OCI-LY7 (cell line): ENCODE measurements around the gene RIN3. TPM values are rescaled to one million over a fixed set of nuclear protein-coding genes. Genes with fewer than 3 reads are reported as not detected.

ENCODE experiments used
- BruUV-seq: library from RNA; stranded (reverse); fragments of 400-500 nt; replicated peaks from 2 replicates; lab custom pipeline; 2021; lab: Mats Ljungman, UMichigan
- CTCF ChIA-PET: fragments of 300-600 bp; sonication (Branson Sonifier 250); formaldehyde crosslinking; loops from one replicate; lab custom pipeline; 2022; ENCODE audit warnings: antibody characterized with exemption; ENCODE audit not compliant: unreplicated experiment; lab: Charles Lee
- POLR2A ChIA-PET: fragments of 300-600 bp; sonication (Branson Sonifier 250); formaldehyde crosslinking; loops from one replicate; lab custom pipeline; 2022; ENCODE audit warnings: antibody characterized with exemption; lab: Charles Lee
- DNase-seq: peaks from one replicate; pipeline ENCODE4 v3.0.0-alpha.2; 2015; ENCODE audit warnings: low spot score
- H2AFZ ChIP-seq: fragments of 200-600 bp; sonication (generic), shearing (Covaris generic); 2 replicates; pipeline ENCODE4 v1.6.1; 2014; ENCODE audit warnings: mild to moderate bottlenecking, antibody characterized with exemption, low read length, moderate library complexity
- H3K27ac ChIP-seq: fragments of 200-600 bp; sonication (generic); 2 replicates; pipeline ENCODE4 v1.5.1; 2014; ENCODE audit warnings: mixed run types, low read depth, mild to moderate bottlenecking, moderate library complexity, low read length, inconsistent platforms; ENCODE audit not compliant: poor library complexity, severe bottlenecking
- H3K36me3 ChIP-seq: fragments of 200-600 bp; sonication (generic); 2 replicates; pipeline ENCODE4 v1.6.1; 2014; ENCODE audit warnings: mild to moderate bottlenecking, antibody characterized with exemption, low read length, moderate library complexity, mixed read lengths; ENCODE audit not compliant: insufficient read depth
- H3K4me1 ChIP-seq: fragments of 200-600 bp; sonication (generic); 2 replicates; pipeline ENCODE4 v1.5.1; 2014; ENCODE audit warnings: mild to moderate bottlenecking, low read length; ENCODE audit not compliant: insufficient read depth, poor library complexity, severe bottlenecking
- H3K4me2 ChIP-seq: fragments of 200-600 bp; sonication (generic); 2 replicates; pipeline ENCODE4 v1.6.1; 2014; ENCODE audit warnings: mild to moderate bottlenecking, low read length
- H3K4me3 ChIP-seq: fragments of 200-600 bp; sonication (generic); 2 replicates; pipeline ENCODE4 v1.5.1; 2014; ENCODE audit warnings: mild to moderate bottlenecking, low read depth, low read length; ENCODE audit not compliant: poor library complexity, severe bottlenecking
- H3K79me2 ChIP-seq: fragments of 200-600 bp; sonication (generic); 2 replicates; pipeline ENCODE4 v1.6.1; 2016; ENCODE audit warnings: low read depth, mild to moderate bottlenecking, low read length, moderate library complexity, mixed read lengths; ENCODE audit not compliant: insufficient read depth
- H3K9me2 ChIP-seq: fragments of 200-600 bp; sonication (generic); 2 replicates; pipeline ENCODE4 v1.6.1; 2016; ENCODE audit warnings: mild to moderate bottlenecking, low read length, mixed read lengths; ENCODE audit not compliant: insufficient read depth
- H3K9me3 ChIP-seq: fragments of 200-600 bp; sonication (generic); 2 replicates; pipeline ENCODE4 v1.6.1; 2014; ENCODE audit warnings: mild to moderate bottlenecking, mixed run types, low read length, mixed read lengths
- H4K20me1 ChIP-seq: fragments of 200-600 bp; sonication (generic); 2 replicates; pipeline ENCODE4 v1.6.1; 2014; ENCODE audit warnings: mild to moderate bottlenecking, antibody characterized with exemption, low read length, moderate library complexity, mixed read lengths; ENCODE audit not compliant: insufficient read depth
- EZH2phosphoT487 ChIP-seq: fragments of 200-600 bp; sonication (generic); IDR thresholded peaks from 2 replicates; pipeline ENCODE4 v1.6.1; 2018; ENCODE audit warnings: low read depth, borderline replicate concordance, mild to moderate bottlenecking, mixed run types, antibody characterized with exemption, low read length, moderate library complexity, mixed read lengths
- intact Hi-C: fragments of 100-400 bp; cut with micrococcal nuclease; formaldehyde crosslinking; loops from one replicate; pipeline ENCODE4 v1.10.0; 2022; ENCODE audit not compliant: unreplicated experiment
- total RNA-seq, 2 experiments: library from RNA; depleted of rRNA in 1 of 2; stranded (reverse); fragments of >200 nt in 1 of 2; shearing (Covaris generic) in 1 of 2; gene quantifications; 2 replicates each; pipeline ENCODE4 v1.2.3, GENCODE V29; 2014 to 2022
- TF ChIP-seq, protein P1 (sequence below): fragments of 200-600 bp; sonication (generic); conservative IDR thresholded peaks from 2 replicates; pipeline ENCODE4 v1.5.1; 2014; ENCODE audit warnings: mild to moderate bottlenecking, antibody characterized with exemption, low read length, moderate library complexity, mixed read lengths

RIN3 gene
- total RNA-seq, 2 experiments from 2014 or later = not detected

- H4K20me1 ChIP-seq = no peaks in the 10 kb centered on the region
- no peak for TF ChIP-seq EZH2phosphoT487
- TF ChIP-seq, protein P1, sequence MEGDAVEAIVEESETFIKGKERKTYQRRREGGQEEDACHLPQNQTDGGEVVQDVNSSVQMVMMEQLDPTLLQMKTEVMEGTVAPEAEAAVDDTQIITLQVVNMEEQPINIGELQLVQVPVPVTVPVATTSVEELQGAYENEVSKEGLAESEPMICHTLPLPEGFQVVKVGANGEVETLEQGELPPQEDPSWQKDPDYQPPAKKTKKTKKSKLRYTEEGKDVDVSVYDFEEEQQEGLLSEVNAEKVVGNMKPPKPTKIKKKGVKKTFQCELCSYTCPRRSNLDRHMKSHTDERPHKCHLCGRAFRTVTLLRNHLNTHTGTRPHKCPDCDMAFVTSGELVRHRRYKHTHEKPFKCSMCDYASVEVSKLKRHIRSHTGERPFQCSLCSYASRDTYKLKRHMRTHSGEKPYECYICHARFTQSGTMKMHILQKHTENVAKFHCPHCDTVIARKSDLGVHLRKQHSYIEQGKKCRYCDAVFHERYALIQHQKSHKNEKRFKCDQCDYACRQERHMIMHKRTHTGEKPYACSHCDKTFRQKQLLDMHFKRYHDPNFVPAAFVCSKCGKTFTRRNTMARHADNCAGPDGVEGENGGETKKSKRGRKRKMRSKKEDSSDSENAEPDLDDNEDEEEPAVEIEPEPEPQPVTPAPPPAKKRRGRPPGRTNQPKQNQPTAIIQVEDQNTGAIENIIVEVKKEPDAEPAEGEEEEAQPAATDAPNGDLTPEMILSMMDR = no peak
- H3K9me2 ChIP-seq = no peaks in the 10 kb centered on the region
- H3K36me3 ChIP-seq = peaks cover 37% of the 10 kb centered on the region
- BruUV-seq = no TSS peak
- DNase-seq = no peak
- no peak overlapping the region for H3K4me3 ChIP-seq
- ChIA-PET CTCF (no interaction called here), POLR2A (no interaction called here)
- no peak overlapping the region for H3K27ac ChIP-seq
- H3K79me2 ChIP-seq = no peaks in the 10 kb centered on the region
- H3K4me2 ChIP-seq = no peak overlapping the region
- H2AFZ ChIP-seq = no peak overlapping the region
- H3K9me3 ChIP-seq = no peaks in the 10 kb centered on the region
- intact Hi-C loops = no loop called here
- H3K4me1 ChIP-seq = no peaks in the 10 kb centered on the region
Observed at GRCh38 chr14:92729634-92730358, 216.2 kb downstream of the RIN3 start.

DNA sequence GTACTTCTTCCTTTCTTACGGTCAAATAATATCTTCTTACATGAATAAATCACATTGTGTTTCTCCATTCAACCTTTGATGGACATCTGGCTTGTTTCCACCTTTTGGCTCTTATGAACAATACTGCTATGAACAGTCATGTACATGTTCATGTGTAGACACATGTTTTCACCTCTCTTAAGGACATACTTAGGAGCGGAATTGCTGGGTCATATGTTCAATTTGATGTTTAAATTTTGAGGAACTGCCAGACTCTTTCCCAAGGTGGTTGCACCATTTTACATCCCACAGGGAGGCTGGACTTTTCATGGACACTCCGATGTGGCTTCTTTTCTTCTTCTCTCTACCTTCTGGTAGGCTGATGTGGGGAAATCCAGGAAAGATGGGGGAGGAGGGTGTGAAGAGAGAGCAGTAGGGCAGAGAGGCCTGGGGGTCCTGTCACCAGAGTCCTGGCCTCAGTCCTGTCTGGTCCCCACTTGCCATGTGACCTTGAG lies 218.1 kb downstream of the RIN3 start:
- no peak overlapping the region for H2AFZ ChIP-seq
- H3K79me2 ChIP-seq = no peaks in the 10 kb centered on the region
- no peak for TF ChIP-seq EZH2phosphoT487
- POLR2A ChIA-PET = no interaction called here
- H3K36me3 ChIP-seq = peaks cover 35% of the 10 kb centered on the region
- no peaks in the 10 kb centered on the region for H4K20me1 ChIP-seq
- H3K9me2 ChIP-seq = no peaks in the 10 kb centered on the region
- H3K4me2 ChIP-seq = no peak overlapping the region
- CTCF ChIA-PET = no interaction called here
- no peak for DNase-seq
- BruUV-seq = no TSS peak
- no peaks in the 10 kb centered on the region for H3K4me1 ChIP-seq
- no peak overlapping the region for H3K27ac ChIP-seq
- no peaks in the 10 kb centered on the region for H3K9me3 ChIP-seq
- no peak overlapping the region for H3K4me3 ChIP-seq
- intact Hi-C loops = no loop called here

- POLR2A ChIA-PET = no interaction called here
- intact Hi-C loops = no loop called here
Observed at GRCh38 chr14:92733007-92733406, 219.4 kb downstream of the RIN3 start.

More at GRCh38 chr14:92733007-92733406, 219.4 kb downstream of the RIN3 start:
- TF ChIP-seq EZH2phosphoT487 = no peak
- TF ChIP-seq, protein P1 = no peak
- H3K9me3 ChIP-seq = no peaks in the 10 kb centered on the region
- H3K4me3 ChIP-seq = no peak overlapping the region
- H2AFZ ChIP-seq = no peak overlapping the region
- H4K20me1 ChIP-seq = no peaks in the 10 kb centered on the region
- no TSS peak for BruUV-seq
- H3K27ac ChIP-seq = no peak overlapping the region
- H3K36me3 ChIP-seq = peaks cover 35% of the 10 kb centered on the region
- H3K79me2 ChIP-seq = no peaks in the 10 kb centered on the region
- peaks cover 13% of the 10 kb centered on the region for H3K4me1 ChIP-seq
- H3K4me2 ChIP-seq = no peak overlapping the region
- CTCF ChIA-PET = no interaction called here
- H3K9me2 ChIP-seq = no peaks in the 10 kb centered on the region
- no peak for DNase-seq
